Tibial artery (tissue), 4 donors: ENCODE data around the gene PBLD.
"Not testable (repeated sequence)": the region's sequence is repeated elsewhere in the genome, so short reads cannot be mapped to it uniquely, and the experiment has no call there.

Experiments used
- DNase-seq, 2 donors: peaks; one replicate each; pipeline ENCODE4 v3.0.0-alpha.2; 2019
- H3K27ac ChIP-seq, 2 donors: fragments of 200-600 bp; sonication (generic) in 1 of 2; 1 replicate in 1 of 2; 2 replicates in 1 of 2; pipeline ENCODE4 v1.5.1; 2018 to 2019; ENCODE audit warnings: mild to moderate bottlenecking in 1 of 2
- H3K27me3 ChIP-seq, 2 donors: fragments of 200-600 bp; sonication (generic) in 1 of 2; one replicate each; pipeline versions ENCODE4 v1.5.1 to v1.6.0; 2016 to 2019
- H3K36me3 ChIP-seq, 3 donors: fragments of 200-600 bp; sonication (generic) in 2 of 3; one replicate each; pipeline ENCODE4 v1.5.1; 2016 to 2019; ENCODE audit warnings: mild to moderate bottlenecking in 2 of 3
- H3K4me1 ChIP-seq, 4 donors: fragments of 200-600 bp; sonication (generic) in 2 of 4; 1 replicate in 3 of 4; 2 replicates in 1 of 4; pipeline ENCODE4 v1.5.1; 2016 to 2019
- H3K4me3 ChIP-seq, 2 donors: fragments of 200-600 bp; sonication (generic) in 1 of 2; 1 replicate in 1 of 2; 2 replicates in 1 of 2; pipeline ENCODE4 v1.5.1; 2018 to 2019; ENCODE audit warnings: mild to moderate bottlenecking in 2 of 2
- H3K9me3 ChIP-seq, 3 donors: fragments of 200-600 bp; sonication (generic) in 1 of 3; one replicate each; pipeline ENCODE4 v1.5.1; 2016 to 2019
- intact Hi-C: fragments of 100-400 bp; cut with DNase I; formaldehyde crosslinking; loops from one replicate; pipeline ENCODE4 v1.15.0; 2023; ENCODE audit warnings: low total_unique reads
- TF ChIP-seq, protein P1 (sequence below), 2 experiments: fragments of 200-600 bp in 1 of 2; fragments of 450-650 bp in 1 of 2; IDR thresholded peaks; one replicate each; pipeline ENCODE4 v1.5.1; 2017 to 2019; ENCODE audit warnings: antibody characterized with exemption in 2 of 2, mild to moderate bottlenecking in 1 of 2, moderate library complexity in 1 of 2

The PBLD gene

GRCh38 chr10:68288717-68289116 lies 44.0 kb downstream of the PBLD start:
- Histone ChIP-seq H3K27ac (no peak overlapping the region), H3K27me3 (no peaks in the 10 kb centered on the region), H3K9me3 (no peaks in the 10 kb centered on the region), H3K36me3 (peaks cover 0 to 7% (median 0%) of the 10 kb centered on the region in 3 donors), H3K4me3 (no peak overlapping the region), H3K4me1 (no peaks in the 10 kb centered on the region)
- TF ChIP-seq, protein P1, sequence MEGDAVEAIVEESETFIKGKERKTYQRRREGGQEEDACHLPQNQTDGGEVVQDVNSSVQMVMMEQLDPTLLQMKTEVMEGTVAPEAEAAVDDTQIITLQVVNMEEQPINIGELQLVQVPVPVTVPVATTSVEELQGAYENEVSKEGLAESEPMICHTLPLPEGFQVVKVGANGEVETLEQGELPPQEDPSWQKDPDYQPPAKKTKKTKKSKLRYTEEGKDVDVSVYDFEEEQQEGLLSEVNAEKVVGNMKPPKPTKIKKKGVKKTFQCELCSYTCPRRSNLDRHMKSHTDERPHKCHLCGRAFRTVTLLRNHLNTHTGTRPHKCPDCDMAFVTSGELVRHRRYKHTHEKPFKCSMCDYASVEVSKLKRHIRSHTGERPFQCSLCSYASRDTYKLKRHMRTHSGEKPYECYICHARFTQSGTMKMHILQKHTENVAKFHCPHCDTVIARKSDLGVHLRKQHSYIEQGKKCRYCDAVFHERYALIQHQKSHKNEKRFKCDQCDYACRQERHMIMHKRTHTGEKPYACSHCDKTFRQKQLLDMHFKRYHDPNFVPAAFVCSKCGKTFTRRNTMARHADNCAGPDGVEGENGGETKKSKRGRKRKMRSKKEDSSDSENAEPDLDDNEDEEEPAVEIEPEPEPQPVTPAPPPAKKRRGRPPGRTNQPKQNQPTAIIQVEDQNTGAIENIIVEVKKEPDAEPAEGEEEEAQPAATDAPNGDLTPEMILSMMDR (IDR thresholded peaks at IDR 0.05) = no peak
- intact Hi-C loops = no loop called here
- no peak for DNase-seq

DNA sequence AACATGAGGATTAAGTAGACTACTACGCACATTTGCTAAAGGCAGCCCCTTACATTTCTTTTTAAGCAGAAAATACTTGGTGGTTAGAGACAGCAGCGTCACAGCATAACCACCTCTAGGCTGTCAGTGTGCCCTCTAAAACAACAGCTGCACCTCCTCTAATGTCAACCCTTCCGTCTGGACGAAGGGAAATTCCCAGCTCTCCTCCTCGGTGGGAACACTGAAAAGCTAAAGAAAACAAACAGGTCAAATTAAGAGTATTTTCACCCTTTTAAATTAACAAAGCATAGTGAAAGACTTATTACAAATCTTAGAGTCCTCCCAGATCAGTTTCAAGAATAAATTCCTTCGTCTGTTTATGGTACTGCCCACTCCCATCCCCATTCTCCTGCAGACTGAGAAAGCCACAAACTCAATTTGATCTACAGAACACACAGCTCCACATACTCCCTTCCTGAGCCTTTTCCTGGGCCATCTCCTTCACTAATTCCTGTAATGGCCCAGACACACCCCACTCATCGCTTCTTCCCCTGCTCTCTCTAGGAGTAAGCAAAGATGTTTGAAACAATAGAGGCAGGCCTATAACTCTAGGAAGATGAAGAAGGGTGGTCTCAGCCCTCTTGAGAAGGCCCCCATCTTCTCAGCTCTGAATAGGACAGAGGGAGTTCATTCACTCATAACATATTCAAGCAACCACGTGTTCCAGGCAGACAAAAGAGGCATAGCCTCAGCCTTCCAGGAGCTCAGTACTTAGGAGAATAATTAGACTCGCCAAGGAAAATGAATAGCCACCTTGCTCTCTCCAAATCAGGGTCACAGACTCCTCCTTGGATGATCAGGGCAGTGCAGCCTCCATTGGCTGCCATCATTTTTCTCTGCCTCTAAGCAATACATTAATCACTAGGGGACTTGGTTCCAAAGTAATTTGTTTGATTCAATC lies 48.4 kb downstream of the PBLD start:
- Histone ChIP-seq H3K4me1 (no peaks in the 10 kb centered on the region), H3K36me3 (no peaks in the 10 kb centered on the region), H3K9me3 (no peaks in the 10 kb centered on the region), H3K27ac (no peak overlapping the region), H3K4me3 (no peak overlapping the region), H3K27me3 (no peaks in the 10 kb centered on the region)
- intact Hi-C loops = no loop called here
- DNase-seq = no peak
- TF ChIP-seq, protein P1 (IDR thresholded peaks at IDR 0.05) = no peak

DNA sequence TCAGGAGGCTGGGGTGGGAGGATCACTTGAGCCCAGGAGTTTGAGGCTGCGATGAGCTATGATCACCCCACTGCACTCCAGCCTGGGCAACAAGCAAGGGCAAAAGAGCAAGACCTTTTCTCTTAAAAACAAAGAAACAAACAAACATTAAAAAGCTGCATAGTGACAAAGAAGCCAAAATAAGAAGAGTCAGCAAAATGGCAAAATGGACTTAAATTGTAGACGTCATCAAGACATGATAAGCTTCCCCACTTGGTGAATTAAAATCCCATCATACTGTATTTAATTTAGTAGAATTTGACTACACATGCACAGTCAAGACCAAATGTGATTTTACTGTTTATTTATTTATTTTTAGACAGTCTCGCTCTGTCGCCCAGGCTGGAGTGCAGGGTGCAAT lies 52.0 kb downstream of the PBLD start:
- Histone ChIP-seq H3K36me3 (no peaks in the 10 kb centered on the region), H3K9me3 (peaks cover 0 to 6% (median 0%) of the 10 kb centered on the region in 3 donors), H3K4me1 (no peaks in the 10 kb centered on the region), H3K4me3 (no peak overlapping the region), H3K27ac (no peak overlapping the region), H3K27me3 (no peaks in the 10 kb centered on the region)
- intact Hi-C loops = no loop called here
- TF ChIP-seq, protein P1 (IDR thresholded peaks at IDR 0.05) = no peak
- DNase-seq = no peak

DNA sequence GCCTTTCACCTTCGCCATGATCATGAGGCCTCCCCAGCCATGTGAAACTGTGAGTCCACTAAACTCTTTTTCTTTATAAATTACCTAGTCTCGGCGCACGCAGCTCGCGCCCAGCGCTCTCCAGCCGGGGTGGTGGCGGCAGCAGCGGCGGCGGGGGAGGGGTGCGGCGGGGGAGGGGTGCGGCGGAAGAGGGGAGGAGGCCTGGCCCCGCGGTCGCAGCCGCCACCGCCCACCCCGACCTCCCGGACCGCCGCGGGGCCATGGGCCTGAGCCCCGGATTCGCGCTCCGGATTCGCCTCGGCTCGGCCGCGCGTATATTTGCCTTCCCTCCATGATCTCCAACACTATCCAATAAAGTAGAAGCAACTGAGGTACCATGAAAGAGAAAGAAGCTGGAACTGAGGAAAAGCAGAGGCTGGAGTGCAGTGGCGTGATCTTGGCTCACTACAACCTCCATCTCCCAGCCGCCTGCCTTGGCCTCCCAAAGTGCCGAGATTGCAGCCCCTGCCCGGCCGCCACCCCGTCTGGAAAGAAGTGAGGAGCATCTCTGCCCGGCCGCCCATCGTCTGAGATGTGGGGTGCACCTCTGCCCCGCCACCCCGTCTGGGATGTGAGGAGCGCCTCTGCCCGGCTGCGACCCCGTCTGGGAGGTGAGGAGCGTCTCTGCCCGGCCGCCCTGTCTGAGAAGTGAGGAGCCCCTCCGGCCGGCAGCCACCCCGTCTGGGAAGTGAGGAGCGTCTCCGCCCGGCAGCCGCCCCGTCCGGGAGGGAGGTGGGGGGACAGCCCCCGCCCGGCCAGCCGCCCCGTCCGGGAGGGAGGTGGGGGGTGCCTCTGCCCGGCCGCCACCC lies 53.6 kb downstream of the PBLD start:
- H3K27me3 ChIP-seq, DNase-seq, H3K9me3 ChIP-seq, H3K4me3 ChIP-seq, H3K36me3 ChIP-seq, intact Hi-C loops, H3K27ac ChIP-seq, H3K4me1 ChIP-seq: not testable (repeated sequence)

DNA sequence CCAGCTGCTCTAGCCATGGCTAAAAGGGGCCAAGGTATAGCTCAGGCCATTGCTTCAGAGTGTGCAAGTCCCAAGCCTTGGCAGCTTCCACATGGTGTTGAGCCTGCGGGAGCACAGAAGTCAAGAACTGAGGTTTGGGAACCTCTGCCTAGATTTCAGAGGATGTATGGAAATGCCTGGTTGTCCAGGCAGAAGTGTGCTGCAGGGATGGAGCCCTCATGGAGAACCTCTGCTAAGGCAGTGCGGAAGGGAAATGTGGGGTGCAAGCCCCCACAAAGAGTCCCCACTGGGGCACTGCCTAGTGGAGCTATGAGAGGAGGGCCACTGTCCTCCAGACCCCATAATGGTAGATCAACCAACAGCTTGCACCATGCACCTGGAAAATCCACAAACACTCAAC lies 54.9 kb downstream of the PBLD start:
- H3K27ac ChIP-seq, DNase-seq, H3K27me3 ChIP-seq, H3K36me3 ChIP-seq, H3K4me3 ChIP-seq, H3K4me1 ChIP-seq, intact Hi-C loops, H3K9me3 ChIP-seq: not testable (repeated sequence)

DNA sequence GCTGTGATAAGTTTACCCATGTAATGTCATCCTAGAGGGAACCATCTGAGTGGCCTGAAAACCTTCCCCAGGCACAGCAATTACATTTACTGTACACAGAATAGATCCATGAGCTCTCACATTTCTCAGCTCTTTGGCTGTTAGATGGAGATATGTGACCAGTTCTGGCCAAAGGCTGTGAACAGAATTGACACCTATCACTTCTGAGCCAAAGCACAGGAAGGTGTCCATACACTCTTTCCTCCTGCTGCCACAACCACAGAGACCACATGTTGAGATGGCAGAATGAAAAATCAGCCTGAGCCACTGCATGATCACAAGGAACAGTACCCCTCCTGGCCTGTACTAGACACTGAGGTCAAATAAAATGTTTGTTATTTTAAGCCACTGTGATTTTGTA lies 56.5 kb downstream of the PBLD start:
- DNase-seq = no peak
- Histone ChIP-seq H3K9me3 (peaks cover 0 to 6% (median 0%) of the 10 kb centered on the region in 3 donors), H3K36me3 (no peaks in the 10 kb centered on the region), H3K4me3 (no peak overlapping the region), H3K27ac (no peak overlapping the region), H3K27me3 (no peaks in the 10 kb centered on the region), H3K4me1 (no peaks in the 10 kb centered on the region)
- intact Hi-C loops = no loop called here
- TF ChIP-seq, protein P1 (IDR thresholded peaks at IDR 0.05) = no peak
